SJSA1 (cell line): Measurements from ENCODE around the gene OPRPN. TPM values are rescaled to one million over a fixed set of nuclear protein-coding genes. Genes with fewer than 3 reads are reported as not detected.

Experiments used
- DNase-seq, 2 experiments: peaks; one replicate each; pipeline ENCODE4 v3.0.0-alpha.2; 2015 to 2020; ENCODE audit warnings: low spot score in 2 of 2, low read depth in 1 of 2
- H3K27ac ChIP-seq: fragments of 250-450 bp; sonication (Bioruptor Pico); 2 replicates; pipeline ENCODE4 v1.5.1; 2020; ENCODE audit warnings: mild to moderate bottlenecking, moderate library complexity
- H3K27me3 ChIP-seq: fragments of 250-450 bp; sonication (Bioruptor Pico); replicated peaks from 2 replicates; pipeline ENCODE4 v1.5.1; 2020; ENCODE audit warnings: mild to moderate bottlenecking, moderate library complexity
- H3K36me3 ChIP-seq: fragments of 250-450 bp; sonication (Bioruptor Pico); 2 replicates; pipeline ENCODE4 v1.5.1; 2020; ENCODE audit warnings: mild to moderate bottlenecking
- H3K4me1 ChIP-seq: fragments of 250-450 bp; sonication (Bioruptor Pico); replicated peaks from 2 replicates; pipeline ENCODE4 v1.6.1; 2021; ENCODE audit warnings: mild to moderate bottlenecking
- H3K4me3 ChIP-seq: fragments of 250-450 bp; sonication (Bioruptor Pico); 2 replicates; pipeline ENCODE4 v1.5.1; 2020; ENCODE audit warnings: mild to moderate bottlenecking
- H3K9me3 ChIP-seq: fragments of 250-450 bp; sonication (Bioruptor Pico); replicated peaks from 2 replicates; pipeline ENCODE4 v1.5.1; 2020; ENCODE audit warnings: mild to moderate bottlenecking
- total RNA-seq: library from RNA; depleted of rRNA; stranded (reverse); fragments of >200 nt; shearing (Covaris generic); gene quantifications from 2 replicates; pipeline ENCODE4 v1.2.3, GENCODE V29; 2014; rRNA removed

OPRPN gene
- total RNA-seq, 1 experiment from 2014 or later: not detected

GRCh38 chr4:70405765-70406164, 8.0 kb downstream of the OPRPN start:
- H3K27ac ChIP-seq: no peak overlapping the region
- 0 out of 2 replicates have a peak, but pooled peaks cover 3% of the 10 kb centered on the region for H3K27me3 ChIP-seq
- H3K9me3 ChIP-seq: no peaks in the 10 kb centered on the region; the same call in 1 of the 2 replicates
- H3K4me1 ChIP-seq: no peaks in the 10 kb centered on the region
- DNase-seq: no peak
- H3K36me3 ChIP-seq: no peaks in the 10 kb centered on the region
- H3K4me3 ChIP-seq: no peak overlapping the region

- Histone ChIP-seq H3K9me3 (no peaks in the 10 kb centered on the region), H3K27me3 (no peaks in the 10 kb centered on the region), H3K36me3 (no peaks in the 10 kb centered on the region), H3K27ac (no peak overlapping the region), H3K4me3 (no peak overlapping the region), H3K4me1 (no peaks in the 10 kb centered on the region)
- no peak for DNase-seq
These were observed 27.6 kb downstream of the OPRPN start for GRCh38 chr4:70425306-70425705.

GRCh38 chr4:70426789-70427188, 29.0 kb downstream of the OPRPN start:
- no peaks in the 10 kb centered on the region for H3K27me3 ChIP-seq
- no peaks in the 10 kb centered on the region for H3K4me1 ChIP-seq
- no peaks in the 10 kb centered on the region for H3K9me3 ChIP-seq
- H3K36me3 ChIP-seq: no peaks in the 10 kb centered on the region
- H3K27ac ChIP-seq: no peak overlapping the region
- no peak for DNase-seq
- no peak overlapping the region for H3K4me3 ChIP-seq

- Histone ChIP-seq H3K9me3 (no peaks in the 10 kb centered on the region), H3K4me3 (no peak overlapping the region), H3K27ac (no peak overlapping the region), H3K4me1 (no peaks in the 10 kb centered on the region), H3K36me3 (no peaks in the 10 kb centered on the region), H3K27me3 (no peaks in the 10 kb centered on the region)
- no peak for DNase-seq
These were observed 39.5 kb downstream of the OPRPN start for GRCh38 chr4:70437197-70437596.

- Histone ChIP-seq H3K9me3 (no peaks in the 10 kb centered on the region), H3K4me1 (no peaks in the 10 kb centered on the region), H3K27ac (no peak overlapping the region), H3K36me3 (no peaks in the 10 kb centered on the region), H3K27me3 (no peaks in the 10 kb centered on the region), H3K4me3 (no peak overlapping the region)
- DNase-seq: no peak
These were observed 44.7 kb downstream of the OPRPN start for GRCh38 chr4:70442474-70442873.

GRCh38 chr4:70443329-70443728, 45.6 kb downstream of the OPRPN start:
- Histone ChIP-seq H3K4me1 (no peaks in the 10 kb centered on the region), H3K9me3 (no peaks in the 10 kb centered on the region), H3K27me3 (no peaks in the 10 kb centered on the region), H3K27ac (no peak overlapping the region), H3K36me3 (no peaks in the 10 kb centered on the region), H3K4me3 (no peak overlapping the region)
- no peak for DNase-seq

GRCh38 chr4:70449220-70449619, 51.5 kb downstream of the OPRPN start:
- DNase-seq: no peak
- Histone ChIP-seq H3K36me3 (no peaks in the 10 kb centered on the region), H3K9me3 (no peaks in the 10 kb centered on the region), H3K4me3 (no peak overlapping the region), H3K27me3 (no peaks in the 10 kb centered on the region), H3K27ac (no peak overlapping the region), H3K4me1 (no peaks in the 10 kb centered on the region)

GRCh38 chr4:70452946-70453345, 55.2 kb downstream of the OPRPN start:
- H3K4me3 ChIP-seq: no peak overlapping the region
- H3K4me1 ChIP-seq: no peaks in the 10 kb centered on the region
- H3K9me3 ChIP-seq: no peaks in the 10 kb centered on the region
- H3K27ac ChIP-seq: no peak overlapping the region
- no peaks in the 10 kb centered on the region for H3K36me3 ChIP-seq
- no peak for DNase-seq
- no peaks in the 10 kb centered on the region for H3K27me3 ChIP-seq

Other genes with a start within 250 kb of the OPRPN start
- not detected in 2 replicates for gene PRR27, start 243.7 kb upstream of the OPRPN start, total RNA-seq
- not detected in 2 replicates for gene ODAM, start 202.2 kb upstream of the OPRPN start, total RNA-seq
- not detected in 2 replicates for gene FDCSP, start 171.8 kb upstream of the OPRPN start, total RNA-seq
- gene CSN3, start 155.3 kb upstream of the OPRPN start, total RNA-seq: not detected in 2 replicates
- not detected in 2 replicates for gene CABS1, start 63.0 kb upstream of the OPRPN start, total RNA-seq
- not detected in 2 replicates for gene SMR3A, start 37.2 kb upstream of the OPRPN start, total RNA-seq
- gene SMR3B, start 14.8 kb upstream of the OPRPN start, total RNA-seq: not detected in 2 replicates
- not detected in 2 replicates for gene MUC7, start 74.3 kb downstream of the OPRPN start, total RNA-seq
- not detected in 2 replicates for gene AMTN, start 120.6 kb downstream of the OPRPN start, total RNA-seq
- gene AMBN, start 194.3 kb downstream of the OPRPN start, total RNA-seq: not detected in 2 replicates
- gene ENAM, start 230.8 kb downstream of the OPRPN start, total RNA-seq: not detected in 2 replicates